ENCODE results near the gene CDV3.
A peak's percentile ranks its signal among the peaks of the same experiment; 100 is the strongest.

Gene CDV3

GRCh38 chr3:133576169-133576568 is 2.7 kb downstream of the CDV3 start:
- no peak for TF ChIP-seq CTCF (IDR thresholded peaks at IDR 0.05)
- peak overlapping the region; percentile 72 for H3K4me2 ChIP-seq (ENCODE audit: low read length)
- H3K79me2 ChIP-seq = peaks cover 42% of the 10 kb centered on the region
- no peak overlapping the region for H3K9ac ChIP-seq
- H3K4me3 ChIP-seq (ENCODE audit: low read depth, low read length) = peak overlapping the region; percentile 29
- H3K4me1 ChIP-seq = peaks cover 19% of the 10 kb centered on the region
- no peaks in the 10 kb centered on the region for H3K9me3 ChIP-seq (ENCODE audit: control insufficient read depth, low read length)
- no peaks in the 10 kb centered on the region for H3K27me3 ChIP-seq (ENCODE audit: control insufficient read depth, insufficient read depth, low read length)
- no peak overlapping the region for H2AFZ ChIP-seq
- no peak overlapping the region for H3K27ac ChIP-seq
- no peaks in the 10 kb centered on the region for H3K36me3 ChIP-seq (ENCODE audit: control insufficient read depth, insufficient read depth, low read length)

- no peak overlapping the region for H2AFZ ChIP-seq
- no peak overlapping the region for H3K4me3 ChIP-seq (ENCODE audit: low read depth, low read length)
- H3K79me2 ChIP-seq = peaks cover 45% of the 10 kb centered on the region
- peaks cover 14% of the 10 kb centered on the region for H3K4me1 ChIP-seq
- no peaks in the 10 kb centered on the region for H3K27me3 ChIP-seq (ENCODE audit: control insufficient read depth, insufficient read depth, low read length)
- TF ChIP-seq CTCF (IDR thresholded peaks at IDR 0.05) = peak; percentile 53
- H3K9ac ChIP-seq = no peak overlapping the region
- peak overlapping the region; percentile 27 for H3K4me2 ChIP-seq (ENCODE audit: low read length)
- H3K27ac ChIP-seq = no peak overlapping the region
- no peaks in the 10 kb centered on the region for H3K36me3 ChIP-seq (ENCODE audit: control insufficient read depth, insufficient read depth, low read length)
- no peaks in the 10 kb centered on the region for H3K9me3 ChIP-seq (ENCODE audit: control insufficient read depth, low read length)
Measured at GRCh38 chr3:133578548-133579191, 5.2 kb downstream of the CDV3 start.

GRCh38 chr3:133583396-133583795 is 9.9 kb downstream of the CDV3 start:
- Histone ChIP-seq H3K9me3 (ENCODE audit: control insufficient read depth, low read length) (no peaks in the 10 kb centered on the region), H3K79me2 (peaks cover 18% of the 10 kb centered on the region), H3K4me3 (ENCODE audit: low read depth, low read length) (no peak overlapping the region), H3K9ac (no peak overlapping the region), H3K27me3 (ENCODE audit: control insufficient read depth, insufficient read depth, low read length) (no peaks in the 10 kb centered on the region), H3K4me1 (peaks cover 11% of the 10 kb centered on the region), H2AFZ (no peak overlapping the region), H3K27ac (no peak overlapping the region), H3K4me2 (ENCODE audit: low read length) (no peak overlapping the region), H3K36me3 (ENCODE audit: control insufficient read depth, insufficient read depth, low read length) (no peaks in the 10 kb centered on the region)
- TF ChIP-seq CTCF (IDR thresholded peaks at IDR 0.05) = no peak

GRCh38 chr3:133588035-133588434 is 14.5 kb downstream of the CDV3 start:
- Histone ChIP-seq H2AFZ (no peak overlapping the region), H3K4me1 (peaks cover 18% of the 10 kb centered on the region), H3K79me2 (no peaks in the 10 kb centered on the region), H3K4me3 (ENCODE audit: low read depth, low read length) (no peak overlapping the region), H3K9me3 (ENCODE audit: control insufficient read depth, low read length) (no peaks in the 10 kb centered on the region), H3K36me3 (ENCODE audit: control insufficient read depth, insufficient read depth, low read length) (no peaks in the 10 kb centered on the region), H3K27ac (no peak overlapping the region), H3K4me2 (ENCODE audit: low read length) (no peak overlapping the region), H3K27me3 (ENCODE audit: control insufficient read depth, insufficient read depth, low read length) (no peaks in the 10 kb centered on the region), H3K9ac (no peak overlapping the region)
- no peak for TF ChIP-seq CTCF (IDR thresholded peaks at IDR 0.05)

All from parathyroid adenoma (tissue), 2 donors.